ENCODE data around the gene NAP1L4. TPM values are rescaled to one million over a fixed set of nuclear protein-coding genes. Genes with fewer than 3 reads are reported as not detected.

Gene NAP1L4
- total and polyA plus RNA-seq, 2 of the 8 experiments (the other 6 are each of a cell fraction or from before 2014, with no cell fraction given) = 75.8 to 194 TPM

DNA sequence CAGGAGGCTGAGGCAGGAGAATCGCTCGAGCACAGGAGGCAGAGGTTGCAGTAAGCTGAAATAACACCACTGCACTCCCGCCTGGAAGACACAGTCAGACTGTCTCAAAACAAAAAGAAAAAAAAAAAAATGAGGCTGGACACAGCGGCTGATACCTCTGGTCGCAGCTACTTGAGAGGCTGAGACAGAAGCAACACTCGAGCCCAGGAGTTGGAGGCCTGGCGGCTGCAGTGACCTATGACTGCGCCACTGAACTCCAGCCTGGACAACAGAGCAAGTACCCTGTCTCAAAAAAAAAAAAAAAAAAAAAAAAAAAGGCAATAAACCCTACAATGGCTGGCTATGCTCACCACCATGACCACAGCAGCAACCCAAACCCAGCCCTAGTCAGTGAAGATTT lies 11.0 kb downstream of the NAP1L4 start:
- Histone ChIP-seq H3K14ac (ENCODE audit: insufficient read length) (no peak overlapping the region), H4K5ac (ENCODE audit: insufficient read length, low read depth, low read length) (no peak overlapping the region), H3K4me1 (replicated peaks in 1 of 4; ENCODE audit: control insufficient read depth in 3 of 4, insufficient read depth in 4 of 4, low read length in 3 of 4) (no peaks in the 10 kb centered on the region), H3K79me2 (ENCODE audit: control insufficient read depth in 1 of 2, insufficient read depth in 2 of 2, low read length in 2 of 2) (peaks cover 42 to 97% of the 10 kb centered on the region in 2 experiments), H3K36me3 (ENCODE audit: control insufficient read depth in 2 of 4, insufficient read depth in 4 of 4, low read length in 3 of 4) (peaks cover 12 to 39% (median 25%) of the 10 kb centered on the region in 4 experiments), H3K27ac (ENCODE audit: low read depth, low read length) (no peak overlapping the region), H2BK12ac (ENCODE audit: low read depth, low read length) (no peak overlapping the region), H4K8ac (ENCODE audit: extremely low read depth, insufficient read depth, low read length) (no peak overlapping the region), H3K4ac (replicated peaks; ENCODE audit: insufficient read length, low read depth, low read length) (no peak overlapping the region), H2BK20ac (ENCODE audit: low read length) (no peak overlapping the region), H4K91ac (replicated peaks; ENCODE audit: insufficient read length, low read length) (no peak overlapping the region), H3K4me3 (ENCODE audit: extremely low read depth in 1 of 4, insufficient read depth in 2 of 4, low read depth in 3 of 4, low read length in 4 of 4) (no peak overlapping the region), H3K79me1 (ENCODE audit: low read depth, low read length) (peaks cover 5% of the 10 kb centered on the region; the same call in 1 of the 2 replicates), H3K9me3 (ENCODE audit: insufficient read depth in 2 of 2, low read depth in 1 of 2, low read length in 1 of 2) (no peaks in the 10 kb centered on the region), H2BK15ac (ENCODE audit: low read length) (no peak overlapping the region), H3K56ac (replicated peaks; ENCODE audit: insufficient read length, low read depth, low read length) (no peak overlapping the region), H3K18ac (ENCODE audit: extremely low read depth, low read length) (no peak overlapping the region), H4K20me1 (replicated peaks in 1 of 2; ENCODE audit: control insufficient read depth in 1 of 2, insufficient read depth in 2 of 2, low read length in 2 of 2) (peaks cover 19 to 34% of the 10 kb centered on the region in 2 experiments), H2BK5ac (ENCODE audit: low read depth, low read length) (no peak overlapping the region), H3K23ac (ENCODE audit: insufficient read length) (no peak overlapping the region), H3K27me3 (replicated peaks in 1 of 4; ENCODE audit: control insufficient read depth in 3 of 4, extremely low read depth in 1 of 4, insufficient read depth in 3 of 4, low read length in 3 of 4) (no peaks in the 10 kb centered on the region), H3K9ac (replicated peaks in 1 of 4; ENCODE audit: extremely low read depth in 1 of 4, low read depth in 3 of 4, low read length in 3 of 4) (no peak overlapping the region), H3K23me2 (ENCODE audit: low read depth, low read length) (no peaks in the 10 kb centered on the region), H2BK120ac (replicated peaks; ENCODE audit: low read depth, low read length) (no peak overlapping the region), H2AFZ (ENCODE audit: low read length) (no peak overlapping the region), H2AK5ac (ENCODE audit: low read depth, low read length) (no peak overlapping the region), H3K4me2 (ENCODE audit: insufficient read depth in 1 of 2, low read depth in 2 of 2, low read length in 2 of 2) (no peak overlapping the region)
- DNase-seq (ENCODE audit: low read depth in 1 of 2, low spot score in 2 of 2) (no peak), FAIRE-seq (no peak)
- CTCF ChIA-PET (ENCODE audit: partially characterized antibody) = interaction anchor here (0.6 to 1.7 kb wide), 6 partner anchors 9 to 91 kb away, joined by 3 to 5 read pairs (median 4); no protein-coding TSS in a partner anchor
- WGBS, 2 experiments (ENCODE audit: extremely low coverage in 1 of 2, insufficient coverage in 1 of 2, insufficient read length in 1 of 2, insufficient replicate concordance in 2 of 2, low coverage in 1 of 2, low lambda C conversion rate in 2 of 2, missing lambda C conversion rate in 1 of 2) = 94% methylated on average over 8 of the region's 8 CpGs; no CpG with 5 or more reads in 1 of the 2 experiments
- no peak for TF ChIP-seq KDM4A (IDR thresholded peaks at IDR 0.05; ENCODE audit: low read depth, low read length, severe bottlenecking)
- TF ChIP-seq MAX (IDR thresholded peaks at IDR 0.05) = no peak
- POLR2A ChIA-PET (ENCODE audit: partially characterized antibody) = interaction anchor here (0.6 to 4.2 kb wide), 9 partner anchors 9 to 1112 kb away, joined by 3 to 28 read pairs (median 4); partner anchors contain the start of gene NAP1L4

All from H1 (cell line).